GM12865 (cell line): ENCODE data around the gene COL9A1.

Experiments
- DNase-seq: peaks from one replicate; pipeline ENCODE4 v3.0.0; 2010; ENCODE audit warnings: low read depth
- H3K4me3 ChIP-seq: 2 replicates; pipeline ENCODE4 v1.5.1; 2011; ENCODE audit warnings: mild to moderate bottlenecking, low read depth, low read length, control low read depth
- CTCF ChIP-seq: IDR thresholded peaks from 2 replicates; pipeline ENCODE4 v1.5.1; 2011; ENCODE audit warnings: low read length, control low read depth, low read depth, inconsistent platforms; ENCODE audit not compliant: insufficient read depth; ENCODE audit errors: missing control alignments

Gene COL9A1

GRCh38 chr6:70183538-70183937 lies 119.3 kb downstream of the COL9A1 start:
- no peak overlapping the region for H3K4me3 ChIP-seq
- DNase-seq = no peak
- TF ChIP-seq CTCF = no peak

GRCh38 chr6:70180901-70181599 lies 121.8 kb downstream of the COL9A1 start:
- TF ChIP-seq CTCF = no peak
- DNase-seq = peak; percentile 23

GRCh38 chr6:70180183-70180900 lies 122.5 kb downstream of the COL9A1 start:
- TF ChIP-seq CTCF = no peak
- no peak overlapping the region for H3K4me3 ChIP-seq
- no peak for DNase-seq

More at GRCh38 chr6:70180901-70181599, 121.8 kb downstream of the COL9A1 start:
- H3K4me3 ChIP-seq = no peak overlapping the region

GRCh38 chr6:70176842-70177550 lies 125.9 kb downstream of the COL9A1 start:
- no peak for DNase-seq
- H3K4me3 ChIP-seq = no peak overlapping the region
- TF ChIP-seq CTCF = no peak

- TF ChIP-seq CTCF = no peak
- no peak overlapping the region for H3K4me3 ChIP-seq
- DNase-seq = no peak
Measured at GRCh38 chr6:70175770-70176169, 127.1 kb downstream of the COL9A1 start.

GRCh38 chr6:70172252-70172651 lies 130.6 kb downstream of the COL9A1 start:
- no peak for TF ChIP-seq CTCF
- no peak for DNase-seq
- H3K4me3 ChIP-seq = no peak overlapping the region
